GM21515 (cell line): ENCODE measurements around the gene MGAT4A.
"Not testable (repeated sequence)": the region's sequence is repeated elsewhere in the genome, so short reads cannot be mapped to it uniquely, and the experiment has no call there.

Experiments used
- ATAC-seq: cut with Tn5 transposase; IDR thresholded peaks from one replicate; pipeline ENCODE4 v1.9.1; 2021; ENCODE audit not compliant: unreplicated experiment

The MGAT4A gene

GRCh38 chr2:98730707-98731040 lies 258 bp downstream of the MGAT4A start:
- ATAC-seq: peak; percentile 49

GRCh38 chr2:98730053-98730706 lies 752 bp downstream of the MGAT4A start:
- ATAC-seq: no peak

- ATAC-seq: no peak
Observed at GRCh38 chr2:98729652-98730051, 1.3 kb downstream of the MGAT4A start.

GRCh38 chr2:98728088-98728718 lies 2.7 kb downstream of the MGAT4A start:
- not testable (repeated sequence) for ATAC-seq

- ATAC-seq: no peak
Observed at GRCh38 chr2:98727369-98728087, 3.4 kb downstream of the MGAT4A start.

GRCh38 chr2:98726735-98727368 lies 4.1 kb downstream of the MGAT4A start:
- no peak for ATAC-seq

- no peak for ATAC-seq
Observed at GRCh38 chr2:98726205-98726604, 4.7 kb downstream of the MGAT4A start.

GRCh38 chr2:98720286-98720685 lies 10.6 kb downstream of the MGAT4A start:
- no peak for ATAC-seq

- ATAC-seq: no peak
Observed at GRCh38 chr2:98717621-98718020, 13.3 kb downstream of the MGAT4A start.

GRCh38 chr2:98716786-98717185 lies 14.1 kb downstream of the MGAT4A start:
- ATAC-seq: no peak

GRCh38 chr2:98715812-98716451 lies 15.0 kb downstream of the MGAT4A start:
- no peak for ATAC-seq

GRCh38 chr2:98713332-98714015 lies 17.5 kb downstream of the MGAT4A start:
- peak; percentile 67 for ATAC-seq

- ATAC-seq: no peak
Observed at GRCh38 chr2:98712145-98712544, 18.8 kb downstream of the MGAT4A start.

- ATAC-seq: no peak
Observed at GRCh38 chr2:98711506-98711905, 19.4 kb downstream of the MGAT4A start.

GRCh38 chr2:98710734-98711133 lies 20.2 kb downstream of the MGAT4A start:
- no peak for ATAC-seq

GRCh38 chr2:98709535-98709934 lies 21.4 kb downstream of the MGAT4A start:
- no peak for ATAC-seq

- ATAC-seq: no peak
Observed at GRCh38 chr2:98708396-98709186, 22.3 kb downstream of the MGAT4A start.

- ATAC-seq: no peak
Observed at GRCh38 chr2:98706591-98706990, 24.3 kb downstream of the MGAT4A start.

GRCh38 chr2:98705333-98705617 lies 25.7 kb downstream of the MGAT4A start:
- ATAC-seq: no peak
